Measurements from ENCODE around the gene ABHD2. TPM values are rescaled to one million over a fixed set of nuclear protein-coding genes. Genes with fewer than 3 reads are reported as not detected.

Gene ABHD2
- total RNA-seq, 1 experiment from 2014 or later: 29.7 TPM

GRCh38 chr15:89167267-89168176 lies 79.3 kb downstream of the ABHD2 start:
- no peak for ATAC-seq

More at GRCh38 chr15:89167267-89168176, 79.3 kb downstream of the ABHD2 start:
- no peak for DNase-seq (ENCODE audit: low spot score)
- Mint-ChIP-seq H3K4me1 (peaks cover 22% of the 10 kb centered on the region), H3K9me3 (no peaks in the 10 kb centered on the region), H3K36me3 (no peaks in the 10 kb centered on the region), H3K27me3 (ENCODE audit: low read depth) (no peaks in the 10 kb centered on the region), H3K27ac (no peak overlapping the region; the same call in 1 of the 2 replicates), H3K4me3 (no peak overlapping the region)
- POLR2A ChIA-PET: interaction anchor here (1.1 kb wide), 1 partner anchor 22 kb away, joined by 3 read pairs; no protein-coding TSS in a partner anchor
- CTCF ChIA-PET: interaction anchor here (0.6 to 4.7 kb wide), 7 partner anchors 10 to 273 kb away, joined by 3 to 24 read pairs (median 5); partner anchors contain the start of gene ABHD2
- TF ChIP-seq, protein P1, sequence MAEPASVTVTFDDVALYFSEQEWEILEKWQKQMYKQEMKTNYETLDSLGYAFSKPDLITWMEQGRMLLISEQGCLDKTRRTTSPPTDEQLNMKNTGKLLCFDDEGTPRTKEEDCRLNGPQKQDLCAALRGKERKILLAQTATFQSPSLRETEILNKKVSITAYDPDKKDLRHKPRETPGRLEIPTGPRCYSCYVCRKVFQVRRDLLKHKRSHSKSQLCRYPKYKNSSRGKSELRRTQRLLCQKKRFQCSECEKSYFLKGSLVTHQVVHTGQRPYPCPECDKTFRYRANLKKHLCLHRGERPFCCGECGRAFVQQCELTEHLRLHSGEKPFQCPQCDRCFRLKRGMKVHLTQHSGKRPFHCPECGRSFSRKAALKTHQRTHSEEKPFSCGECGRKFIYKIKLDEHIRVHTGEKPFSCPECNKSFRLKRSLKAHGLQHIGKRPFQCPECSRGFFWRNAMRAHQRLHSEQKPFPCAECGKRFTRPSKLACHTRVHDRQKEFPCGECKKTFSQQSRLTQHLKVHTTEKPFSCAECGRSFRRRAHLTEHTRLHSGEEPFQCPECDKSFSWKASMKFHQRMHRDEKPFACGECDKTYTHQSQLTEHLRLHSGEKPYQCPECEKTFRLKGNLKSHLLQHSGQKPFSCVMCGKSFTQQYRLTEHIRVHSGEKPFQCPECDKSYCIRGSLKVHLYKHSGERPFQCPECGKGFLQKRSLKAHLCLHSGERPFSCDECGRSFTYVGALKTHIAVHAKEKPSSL (CRISPR knock-in tag; conservative IDR thresholded peaks at IDR 0.05): no peak
- TF ChIP-seq PRRX2 (CRISPR knock-in tag; IDR thresholded peaks at IDR 0.05): no peak
- TF ChIP-seq STAT6 (CRISPR knock-in tag; conservative IDR thresholded peaks at IDR 0.05; ENCODE audit: low read depth): no peak
- TF ChIP-seq, protein P2, sequence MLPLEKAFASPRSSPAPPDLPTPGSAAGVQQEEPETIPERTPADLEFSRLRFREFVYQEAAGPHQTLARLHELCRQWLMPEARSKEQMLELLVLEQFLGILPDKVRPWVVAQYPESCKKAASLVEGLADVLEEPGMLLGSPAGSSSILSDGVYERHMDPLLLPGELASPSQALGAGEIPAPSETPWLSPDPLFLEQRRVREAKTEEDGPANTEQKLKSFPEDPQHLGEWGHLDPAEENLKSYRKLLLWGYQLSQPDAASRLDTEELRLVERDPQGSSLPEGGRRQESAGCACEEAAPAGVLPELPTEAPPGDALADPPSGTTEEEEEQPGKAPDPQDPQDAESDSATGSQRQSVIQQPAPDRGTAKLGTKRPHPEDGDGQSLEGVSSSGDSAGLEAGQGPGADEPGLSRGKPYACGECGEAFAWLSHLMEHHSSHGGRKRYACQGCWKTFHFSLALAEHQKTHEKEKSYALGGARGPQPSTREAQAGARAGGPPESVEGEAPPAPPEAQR (CRISPR knock-in tag; IDR thresholded peaks at IDR 0.05): no peak
- no peak for TF ChIP-seq JAZF1 (CRISPR knock-in tag; IDR thresholded peaks at IDR 0.05)
- TF ChIP-seq, protein P3, sequence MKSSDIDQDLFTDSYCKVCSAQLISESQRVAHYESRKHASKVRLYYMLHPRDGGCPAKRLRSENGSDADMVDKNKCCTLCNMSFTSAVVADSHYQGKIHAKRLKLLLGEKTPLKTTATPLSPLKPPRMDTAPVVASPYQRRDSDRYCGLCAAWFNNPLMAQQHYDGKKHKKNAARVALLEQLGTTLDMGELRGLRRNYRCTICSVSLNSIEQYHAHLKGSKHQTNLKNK (CRISPR knock-in tag; IDR thresholded peaks at IDR 0.05): no peak
- TF ChIP-seq, protein P4, sequence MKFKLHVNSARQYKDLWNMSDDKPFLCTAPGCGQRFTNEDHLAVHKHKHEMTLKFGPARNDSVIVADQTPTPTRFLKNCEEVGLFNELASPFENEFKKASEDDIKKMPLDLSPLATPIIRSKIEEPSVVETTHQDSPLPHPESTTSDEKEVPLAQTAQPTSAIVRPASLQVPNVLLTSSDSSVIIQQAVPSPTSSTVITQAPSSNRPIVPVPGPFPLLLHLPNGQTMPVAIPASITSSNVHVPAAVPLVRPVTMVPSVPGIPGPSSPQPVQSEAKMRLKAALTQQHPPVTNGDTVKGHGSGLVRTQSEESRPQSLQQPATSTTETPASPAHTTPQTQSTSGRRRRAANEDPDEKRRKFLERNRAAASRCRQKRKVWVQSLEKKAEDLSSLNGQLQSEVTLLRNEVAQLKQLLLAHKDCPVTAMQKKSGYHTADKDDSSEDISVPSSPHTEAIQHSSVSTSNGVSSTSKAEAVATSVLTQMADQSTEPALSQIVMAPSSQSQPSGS (CRISPR knock-in tag; IDR thresholded peaks at IDR 0.05; ENCODE audit: borderline replicate concordance, low read depth): no peak
- no peak for TF ChIP-seq E2F4 (CRISPR knock-in tag; IDR thresholded peaks at IDR 0.05; ENCODE audit: borderline replicate concordance, low read depth)
- TF ChIP-seq, protein P5, sequence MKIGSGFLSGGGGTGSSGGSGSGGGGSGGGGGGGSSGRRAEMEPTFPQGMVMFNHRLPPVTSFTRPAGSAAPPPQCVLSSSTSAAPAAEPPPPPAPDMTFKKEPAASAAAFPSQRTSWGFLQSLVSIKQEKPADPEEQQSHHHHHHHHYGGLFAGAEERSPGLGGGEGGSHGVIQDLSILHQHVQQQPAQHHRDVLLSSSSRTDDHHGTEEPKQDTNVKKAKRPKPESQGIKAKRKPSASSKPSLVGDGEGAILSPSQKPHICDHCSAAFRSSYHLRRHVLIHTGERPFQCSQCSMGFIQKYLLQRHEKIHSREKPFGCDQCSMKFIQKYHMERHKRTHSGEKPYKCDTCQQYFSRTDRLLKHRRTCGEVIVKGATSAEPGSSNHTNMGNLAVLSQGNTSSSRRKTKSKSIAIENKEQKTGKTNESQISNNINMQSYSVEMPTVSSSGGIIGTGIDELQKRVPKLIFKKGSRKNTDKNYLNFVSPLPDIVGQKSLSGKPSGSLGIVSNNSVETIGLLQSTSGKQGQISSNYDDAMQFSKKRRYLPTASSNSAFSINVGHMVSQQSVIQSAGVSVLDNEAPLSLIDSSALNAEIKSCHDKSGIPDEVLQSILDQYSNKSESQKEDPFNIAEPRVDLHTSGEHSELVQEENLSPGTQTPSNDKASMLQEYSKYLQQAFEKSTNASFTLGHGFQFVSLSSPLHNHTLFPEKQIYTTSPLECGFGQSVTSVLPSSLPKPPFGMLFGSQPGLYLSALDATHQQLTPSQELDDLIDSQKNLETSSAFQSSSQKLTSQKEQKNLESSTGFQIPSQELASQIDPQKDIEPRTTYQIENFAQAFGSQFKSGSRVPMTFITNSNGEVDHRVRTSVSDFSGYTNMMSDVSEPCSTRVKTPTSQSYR (CRISPR knock-in tag; IDR thresholded peaks at IDR 0.05): no peak
- TF ChIP-seq ZNF263 (CRISPR knock-in tag; IDR thresholded peaks at IDR 0.05; ENCODE audit: low read depth): no peak
- no peak for TF ChIP-seq ZNF232 (CRISPR knock-in tag; IDR thresholded peaks at IDR 0.05)
- TF ChIP-seq SMAD3 (CRISPR knock-in tag; IDR thresholded peaks at IDR 0.05; ENCODE audit: borderline replicate concordance): no peak
- TF ChIP-seq, protein P6, sequence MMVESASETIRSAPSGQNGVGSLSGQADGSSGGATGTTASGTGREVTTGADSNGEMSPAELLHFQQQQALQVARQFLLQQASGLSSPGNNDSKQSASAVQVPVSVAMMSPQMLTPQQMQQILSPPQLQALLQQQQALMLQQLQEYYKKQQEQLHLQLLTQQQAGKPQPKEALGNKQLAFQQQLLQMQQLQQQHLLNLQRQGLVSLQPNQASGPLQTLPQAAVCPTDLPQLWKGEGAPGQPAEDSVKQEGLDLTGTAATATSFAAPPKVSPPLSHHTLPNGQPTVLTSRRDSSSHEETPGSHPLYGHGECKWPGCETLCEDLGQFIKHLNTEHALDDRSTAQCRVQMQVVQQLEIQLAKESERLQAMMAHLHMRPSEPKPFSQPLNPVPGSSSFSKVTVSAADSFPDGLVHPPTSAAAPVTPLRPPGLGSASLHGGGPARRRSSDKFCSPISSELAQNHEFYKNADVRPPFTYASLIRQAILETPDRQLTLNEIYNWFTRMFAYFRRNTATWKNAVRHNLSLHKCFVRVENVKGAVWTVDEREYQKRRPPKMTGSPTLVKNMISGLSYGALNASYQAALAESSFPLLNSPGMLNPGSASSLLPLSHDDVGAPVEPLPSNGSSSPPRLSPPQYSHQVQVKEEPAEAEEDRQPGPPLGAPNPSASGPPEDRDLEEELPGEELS (CRISPR knock-in tag; IDR thresholded peaks at IDR 0.05): no peak
